Natural killer cell (primary cell): ENCODE data around the gene IL1RN. TPM values are rescaled to one million over a fixed set of nuclear protein-coding genes. Genes with fewer than 3 reads are reported as not detected.
A peak's percentile ranks its signal among the peaks of the same experiment; 100 is the strongest.

Experiments
- ATAC-seq, 3 donors: fragments of 150-1000 bp in 2 of 3; fragments of 200-7000 bp in 1 of 3; cut with Tn5 transposase; 1 replicate in 1 of 3; 2 replicates in 2 of 3; pipeline ENCODE4 v1.10.0; 2021; ENCODE audit warnings: mild to moderate bottlenecking in 2 of 3, moderate library complexity in 2 of 3
- DNase-seq, 2 donors: peaks; one replicate each; pipeline versions ENCODE4 v3.0.0 to v3.0.0-alpha.2; 2013 to 2021; ENCODE audit warnings: mixed read lengths in 1 of 2
- H3K27ac ChIP-seq: one replicate; pipeline ENCODE4 v1.5.1; 2013; ENCODE audit warnings: mild to moderate bottlenecking, low read length
- H3K27me3 ChIP-seq: one replicate; pipeline ENCODE4 v1.6.1; 2013; ENCODE audit warnings: low read length; ENCODE audit not compliant: control insufficient read depth, insufficient read depth
- H3K36me3 ChIP-seq: one replicate; pipeline ENCODE4 v1.6.1; 2013; ENCODE audit warnings: low read length; ENCODE audit not compliant: control insufficient read depth, insufficient read depth
- H3K4me1 ChIP-seq: one replicate; pipeline ENCODE4 v1.6.1; 2013; ENCODE audit warnings: low read length; ENCODE audit not compliant: control insufficient read depth, insufficient read depth
- H3K4me3 ChIP-seq: one replicate; pipeline ENCODE4 v1.5.1; 2013; ENCODE audit warnings: low read length
- H3K9me3 ChIP-seq: one replicate; pipeline ENCODE4 v1.6.1; 2013; ENCODE audit warnings: low read length; ENCODE audit not compliant: control insufficient read depth, insufficient read depth
- H3K27ac Mint-ChIP-seq, 2 donors: one replicate each; pipeline ENCODE4 v1.8.0; 2022; ENCODE audit warnings: mild to moderate bottlenecking in 2 of 2, mixed read lengths in 2 of 2, moderate library complexity in 1 of 2
- H3K27me3 Mint-ChIP-seq, 2 donors: one replicate each; pipeline ENCODE4 v1.8.0; 2022; ENCODE audit warnings: low read depth in 2 of 2, mixed read lengths in 2 of 2
- H3K36me3 Mint-ChIP-seq: one replicate; pipeline ENCODE4 v1.8.0; 2022; ENCODE audit warnings: mixed read lengths
- H3K4me1 Mint-ChIP-seq, 2 donors: one replicate each; pipeline ENCODE4 v1.8.0; 2022; ENCODE audit warnings: mixed read lengths in 2 of 2
- H3K4me3 Mint-ChIP-seq: one replicate; pipeline ENCODE4 v1.8.0; 2022; ENCODE audit warnings: mild to moderate bottlenecking, moderate library complexity, mixed read lengths
- H3K9me3 Mint-ChIP-seq, 2 donors: one replicate each; pipeline ENCODE4 v1.8.0; 2022; ENCODE audit warnings: mixed read lengths in 2 of 2
- CTCF ChIP-seq: fragments of 200-600 bp; IDR thresholded peaks from one replicate; pipeline ENCODE4 v1.8.0; 2022; ENCODE audit warnings: antibody characterized with exemption
- WGBS: methylation state at CpG from one replicate; pipeline ENCODE4 v1.1.7; 2013; ENCODE audit warnings: missing lambda C conversion rate; ENCODE audit not compliant: insufficient coverage; 5-methylcytosine and 5-hydroxymethylcytosine counted together
- intact Hi-C: fragments of 100-400 bp; cut with micrococcal nuclease; formaldehyde crosslinking; loops from one replicate; pipeline ENCODE4 v1.14.2; 2022
- total RNA-seq, 4 donors: library from RNA; stranded (reverse); fragments of 120-200 nt in 1 of 4; gene quantifications; one replicate each; pipeline versions ENCODE4 v1.2.3 to v1.2.4, GENCODE V29; 2013 to 2022

Gene IL1RN
- total RNA-seq, 3 donors from 2014 or later (not counting 1 experiment from before 2014, with no cell fraction given) = 0.52 to 36.6 (median 0.91) TPM

GRCh38 chr2:113084249-113085000 lies 43.0 kb upstream of the IL1RN start:
- Histone ChIP-seq H3K36me3 (no peaks in the 10 kb centered on the region), H3K9me3 (no peaks in the 10 kb centered on the region), H3K27me3 (no peaks in the 10 kb centered on the region), H3K4me3 (no peak overlapping the region), H3K27ac (no peak overlapping the region), H3K4me1 (no peaks in the 10 kb centered on the region)
- Mint-ChIP-seq H3K27ac (no peak overlapping the region), H3K27me3 (peaks cover 0 to 6% of the 10 kb centered on the region in 2 donors), H3K4me3 (no peak overlapping the region), H3K4me1 (no peaks in the 10 kb centered on the region), H3K36me3 (no peaks in the 10 kb centered on the region), H3K9me3 (no peaks in the 10 kb centered on the region)
- intact Hi-C loops = no loop called here
- TF ChIP-seq CTCF = peak; percentile 29
- WGBS = 68% methylated on average over 2 of the region's 5 CpGs
- ATAC-seq (peak; percentile 31 to 59 (median 57)), DNase-seq (peak in 1 of 2 donors; percentile 41)

GRCh38 chr2:113085542-113085941 lies 41.9 kb upstream of the IL1RN start:
- no peaks in the 10 kb centered on the region for H3K36me3 Mint-ChIP-seq
- intact Hi-C loops = no loop called here
- DNase-seq (no peak), ATAC-seq (no peak)
- no peak overlapping the region for H3K4me3 Mint-ChIP-seq
- Histone ChIP-seq H3K27ac (no peak overlapping the region), H3K4me1 (peaks cover 6% of the 10 kb centered on the region), H3K9me3 (no peaks in the 10 kb centered on the region), H3K4me3 (no peak overlapping the region), H3K27me3 (no peaks in the 10 kb centered on the region), H3K36me3 (no peaks in the 10 kb centered on the region)
- no peaks in the 10 kb centered on the region for H3K9me3 Mint-ChIP-seq
- H3K27ac Mint-ChIP-seq = no peak overlapping the region
- H3K4me1 Mint-ChIP-seq = no peaks in the 10 kb centered on the region
- TF ChIP-seq CTCF = no peak
- WGBS = 83% methylated on average over 2 of the region's 2 CpGs
- H3K27me3 Mint-ChIP-seq = peaks cover 0 to 6% of the 10 kb centered on the region in 2 donors

- Mint-ChIP-seq H3K27ac (no peak overlapping the region), H3K4me3 (no peak overlapping the region), H3K36me3 (no peaks in the 10 kb centered on the region), H3K9me3 (no peaks in the 10 kb centered on the region), H3K4me1 (no peaks in the 10 kb centered on the region), H3K27me3 (peaks cover 0 to 6% of the 10 kb centered on the region in 2 donors)
- DNase-seq (no peak), ATAC-seq (no peak)
- Histone ChIP-seq H3K36me3 (no peaks in the 10 kb centered on the region), H3K27me3 (no peaks in the 10 kb centered on the region), H3K4me1 (peaks cover 6% of the 10 kb centered on the region), H3K27ac (no peak overlapping the region), H3K9me3 (no peaks in the 10 kb centered on the region), H3K4me3 (no peak overlapping the region)
- TF ChIP-seq CTCF = no peak
- intact Hi-C loops = no loop called here
These were observed 39.0 kb upstream of the IL1RN start for GRCh38 chr2:113088213-113088992.
